ENCODE measurements around the gene PLXNA3.

Gene PLXNA3

DNA sequence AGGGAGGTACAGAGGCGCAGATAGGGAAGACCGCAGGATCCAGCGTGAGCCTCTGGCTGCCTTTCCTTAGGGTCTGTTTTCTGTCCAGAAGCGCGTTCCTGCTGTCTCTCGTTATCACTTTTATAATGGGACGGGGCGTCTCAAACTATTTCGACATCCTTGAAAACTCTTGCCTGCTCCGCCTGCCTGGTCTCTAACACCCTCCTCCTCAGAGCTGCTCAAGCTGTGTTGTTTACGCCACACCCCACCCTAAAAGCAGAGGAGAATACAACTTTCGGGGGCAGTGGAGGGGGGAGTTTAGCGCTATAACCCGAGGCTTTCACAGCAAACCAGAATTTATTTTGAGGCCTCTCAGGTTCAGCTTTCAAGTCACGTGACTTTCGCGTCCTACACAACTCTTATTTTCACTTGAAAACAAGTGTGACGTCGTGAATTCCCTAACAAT, 58.6 kb downstream of the PLXNA3 start:
- no peak for DNase-seq (ENCODE audit: low read depth)

GRCh38 chrX:154517101-154517781, 59.2 kb downstream of the PLXNA3 start:
- TF ChIP-seq CTCF (IDR thresholded peaks at IDR 0.05; ENCODE audit: insufficient read depth, low read depth, low read length, missing control alignments): no peak

More for the DNA sequence above, 58.6 kb downstream of the PLXNA3 start:
- peak overlapping the region; percentile 34 for H3K4me3 ChIP-seq (ENCODE audit: low read length)
- no peak for TF ChIP-seq CTCF (IDR thresholded peaks at IDR 0.05; ENCODE audit: insufficient read depth, low read depth, low read length, missing control alignments)

DNA sequence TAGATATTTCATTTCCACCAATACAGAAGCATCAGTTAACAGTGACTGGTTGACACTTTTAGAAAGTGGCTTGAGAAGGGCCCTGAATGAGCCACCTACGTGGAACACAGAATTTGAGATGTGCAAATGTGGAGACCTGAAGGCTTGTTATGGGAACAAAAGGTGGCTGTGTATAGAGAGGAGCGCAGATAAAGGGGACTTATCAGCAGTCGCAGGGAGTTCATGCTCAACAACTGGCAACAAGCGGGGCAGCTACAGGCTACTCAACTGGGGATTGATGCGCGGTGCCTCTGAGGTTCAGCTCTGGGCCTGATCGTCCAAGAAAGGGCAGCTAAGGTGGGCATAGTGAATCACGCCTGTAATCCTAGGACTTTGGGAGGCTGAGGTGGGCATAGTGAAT, 61.3 kb downstream of the PLXNA3 start:
- no peak for TF ChIP-seq CTCF (IDR thresholded peaks at IDR 0.05; ENCODE audit: insufficient read depth, low read depth, low read length, missing control alignments)
- no peak for DNase-seq (ENCODE audit: low read depth)
- H3K4me3 ChIP-seq (ENCODE audit: low read length): no peak overlapping the region

More at GRCh38 chrX:154517101-154517781, 59.2 kb downstream of the PLXNA3 start:
- H3K4me3 ChIP-seq (ENCODE audit: low read length): no peak overlapping the region
- no peak for DNase-seq (ENCODE audit: low read depth)

DNA sequence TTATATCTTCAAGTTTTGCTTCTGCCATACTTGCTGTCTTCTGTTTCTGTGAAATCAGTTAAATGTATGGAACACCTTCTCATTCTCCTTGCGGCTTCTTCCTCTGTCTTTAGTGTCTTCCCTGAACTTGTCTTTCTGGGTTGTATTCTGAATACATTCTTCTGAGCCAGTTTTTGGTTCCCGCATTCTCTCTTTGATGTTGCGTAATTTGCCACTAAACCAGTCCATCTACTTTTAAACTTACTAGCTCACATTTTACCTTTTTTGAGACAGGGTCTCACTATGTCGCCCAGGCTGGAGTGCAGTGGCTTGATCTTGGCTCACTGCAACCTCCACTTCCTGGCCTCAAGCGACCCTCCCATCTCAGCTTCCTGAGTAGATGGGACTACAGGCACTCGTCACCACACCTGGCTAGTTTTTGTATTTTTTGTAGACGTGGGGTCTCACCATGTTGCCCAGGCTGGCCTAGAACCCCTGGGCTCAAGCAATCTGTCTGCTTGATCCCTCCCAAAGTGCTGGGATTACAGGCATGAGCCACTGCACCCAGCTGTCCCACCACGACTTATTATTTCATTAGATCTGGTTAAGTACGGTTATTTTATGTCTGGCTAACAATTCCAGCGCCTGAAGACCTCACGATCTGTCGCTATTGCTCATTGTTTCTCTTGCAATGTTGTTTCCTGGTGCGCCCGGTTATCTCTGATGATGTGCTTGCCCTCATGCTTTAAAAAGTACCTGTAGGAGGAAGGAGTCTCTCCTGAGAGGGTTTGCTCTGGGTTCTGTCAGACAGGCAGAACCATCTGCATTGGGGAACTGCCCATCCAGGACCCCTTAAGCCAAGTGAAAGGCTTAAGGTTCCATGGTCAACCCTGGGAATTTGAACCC, 67.8 kb downstream of the PLXNA3 start:
- no peak for TF ChIP-seq CTCF (IDR thresholded peaks at IDR 0.05; ENCODE audit: insufficient read depth, low read depth, low read length, missing control alignments)

DNA sequence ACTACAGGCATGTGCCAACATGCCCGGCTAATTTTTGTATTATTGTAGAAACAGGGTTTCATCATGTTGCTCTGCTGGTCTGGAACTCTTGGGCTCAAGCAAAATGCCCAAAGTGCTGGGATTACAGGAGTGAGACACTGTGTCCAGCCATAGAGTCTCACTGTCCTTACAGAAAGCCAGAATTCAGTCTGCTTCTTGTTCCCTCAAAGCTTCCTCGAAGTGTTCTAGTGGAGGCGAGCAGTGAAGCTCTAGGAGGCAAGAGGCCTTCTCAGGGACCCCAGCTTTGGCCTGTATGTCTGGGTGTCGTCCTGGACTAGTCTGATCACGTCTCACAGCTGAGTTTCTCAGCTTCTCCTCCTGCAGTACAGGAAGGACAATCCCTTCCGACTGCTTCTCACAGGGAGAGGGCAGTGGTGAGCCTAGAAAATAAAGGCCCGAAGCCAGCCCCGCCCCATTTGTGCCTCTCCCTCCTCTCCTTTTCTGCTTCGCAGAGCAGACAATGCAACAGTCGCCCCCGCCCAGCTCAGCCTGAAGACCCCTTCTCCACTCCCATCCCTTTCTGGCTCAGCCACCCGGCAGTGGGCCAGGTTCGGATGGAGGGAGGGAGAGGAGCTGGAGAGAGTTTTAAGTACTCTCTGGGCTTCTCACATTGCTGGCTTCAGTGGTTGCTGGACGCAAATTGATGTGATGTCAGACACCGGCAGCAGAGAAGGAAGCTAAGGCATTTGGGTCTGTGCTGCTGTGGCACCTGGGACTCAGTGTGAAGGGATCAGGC, 69.0 kb downstream of the PLXNA3 start:
- peak overlapping the region; percentile 23 for H3K4me3 ChIP-seq (ENCODE audit: low read length)
- DNase-seq (ENCODE audit: low read depth): peak; percentile 77
- peak; percentile 56 for TF ChIP-seq CTCF (IDR thresholded peaks at IDR 0.05; ENCODE audit: insufficient read depth, low read depth, low read length, missing control alignments)

More for the DNA sequence above, 67.8 kb downstream of the PLXNA3 start:
- DNase-seq (ENCODE audit: low read depth): peak; percentile 62
- H3K4me3 ChIP-seq (ENCODE audit: low read length): no peak overlapping the region

All from epithelial cell of esophagus (primary cell).